Measurements from ENCODE around the gene ATP4A. TPM values are rescaled to one million over a fixed set of nuclear protein-coding genes. Genes with fewer than 3 reads are reported as not detected.

The ATP4A gene
- not detected for total RNA-seq
- polyA plus RNA-seq (ENCODE audit: insufficient read length in 6 of 6): not detected
- long read RNA-seq, donor 1: 0 reads
- long read RNA-seq, donor 2: 0 reads
- long read RNA-seq, donor 3: 0 reads
- long read RNA-seq, donor 4: 0 reads
- long read RNA-seq, donor 5: 0 reads
- long read RNA-seq, donor 6: 0 reads
- long read RNA-seq, donor 7: 0 reads
- long read RNA-seq, donor 8: 0 reads
- long read RNA-seq, donor 9: 0 reads
- long read RNA-seq, donor 10: 0 reads
- long read RNA-seq, donor 11: 0 reads
- long read RNA-seq, donor 12: 0 reads

GRCh38 chr19:35563207-35563829 is at the start of gene ATP4A:
TSS of gene ATP4A (minus strand) at chr19:35563658. CDS start at chr19:35563629, 29 bp downstream.
- H3K36me3 ChIP-seq: no peaks in the 10 kb centered on the region
- intact Hi-C loops (cut with DNase I): no loop called here
- peaks cover 0 to 3% of the 10 kb centered on the region in 2 donors for H3K4me1 ChIP-seq
- H3K27ac ChIP-seq: no peak within 1 kb of the TSS
- H3K4me3 ChIP-seq: no peak within 1 kb of the TSS
- H3K27me3 ChIP-seq: peaks cover 9 to 75% of the 10 kb centered on the region in 2 donors
- no peak for DNase-seq
- no peaks in the 10 kb centered on the region for H3K9me3 ChIP-seq
- TF ChIP-seq CTCF (IDR thresholded peaks at IDR 0.05): no peak
- no peak for ATAC-seq

- intact Hi-C loops (cut with DNase I): no loop called here
- TF ChIP-seq CTCF (IDR thresholded peaks at IDR 0.05): no peak
- H3K36me3 ChIP-seq: peaks cover 0 to 22% of the 10 kb centered on the region in 2 donors
- peak within 1 kb of the TSS; percentile 74 to 93 for H3K4me3 ChIP-seq
- peak within 1 kb of the TSS; percentile 33 to 60 for H3K27ac ChIP-seq
- H3K27me3 ChIP-seq: no peaks in the 10 kb centered on the region
- H3K9me3 ChIP-seq: peaks cover 0 to 6% of the 10 kb centered on the region in 2 donors
- ATAC-seq (peak; percentile 96), DNase-seq (peak; percentile 91 to 97 (median 95))
- H3K4me1 ChIP-seq: peaks cover 4 to 10% of the 10 kb centered on the region in 2 donors
Measured at GRCh38 chr19:35612559-35613321, 49.3 kb upstream of the ATP4A start, which contains the start of gene HAUS5. TSS of gene HAUS5 (plus strand) at chr19:35612735. CDS start at chr19:35612795, 60 bp downstream.

- H3K27me3 ChIP-seq: no peaks in the 10 kb centered on the region
- no peak for ATAC-seq
- peaks cover 0 to 17% of the 10 kb centered on the region in 2 donors for H3K36me3 ChIP-seq
- intact Hi-C loops (cut with DNase I): no loop called here
- peak overlapping the region; percentile 74 to 93 for H3K4me3 ChIP-seq
- peak overlapping the region; percentile 33 to 60 for H3K27ac ChIP-seq
- DNase-seq: no peak
- no peak for TF ChIP-seq CTCF (IDR thresholded peaks at IDR 0.05)
- H3K4me1 ChIP-seq: peaks cover 4 to 10% of the 10 kb centered on the region in 2 donors
- H3K9me3 ChIP-seq: peaks cover 0 to 10% of the 10 kb centered on the region in 2 donors
Measured at GRCh38 chr19:35612224-35612558, 48.7 kb upstream of the ATP4A start.

GRCh38 chr19:35609851-35610353 is 46.4 kb upstream of the ATP4A start:
- Histone ChIP-seq H3K4me1 (peaks cover 4 to 10% of the 10 kb centered on the region in 2 donors), H3K27ac (no peak overlapping the region), H3K36me3 (no peaks in the 10 kb centered on the region), H3K27me3 (no peaks in the 10 kb centered on the region), H3K4me3 (no peak overlapping the region), H3K9me3 (peaks cover 0 to 16% of the 10 kb centered on the region in 2 donors)
- no peak for TF ChIP-seq CTCF (IDR thresholded peaks at IDR 0.05)
- DNase-seq (no peak), ATAC-seq (no peak)
- intact Hi-C loops (cut with DNase I): no loop called here

Data from left lung (tissue), 14 donors.